ENCODE data around the gene DMBT1. TPM values are rescaled to one million over a fixed set of nuclear protein-coding genes. Genes with fewer than 3 reads are reported as not detected.
A peak's percentile ranks its signal among the peaks of the same experiment; 100 is the strongest.
"Not testable (repeated sequence)": the region's sequence is repeated elsewhere in the genome, so short reads cannot be mapped to it uniquely, and the experiment has no call there.

DMBT1 gene
- total RNA-seq, 6 experiments from 2014 or later = 0.06 to 0.20 TPM; not detected in 4

DNA sequence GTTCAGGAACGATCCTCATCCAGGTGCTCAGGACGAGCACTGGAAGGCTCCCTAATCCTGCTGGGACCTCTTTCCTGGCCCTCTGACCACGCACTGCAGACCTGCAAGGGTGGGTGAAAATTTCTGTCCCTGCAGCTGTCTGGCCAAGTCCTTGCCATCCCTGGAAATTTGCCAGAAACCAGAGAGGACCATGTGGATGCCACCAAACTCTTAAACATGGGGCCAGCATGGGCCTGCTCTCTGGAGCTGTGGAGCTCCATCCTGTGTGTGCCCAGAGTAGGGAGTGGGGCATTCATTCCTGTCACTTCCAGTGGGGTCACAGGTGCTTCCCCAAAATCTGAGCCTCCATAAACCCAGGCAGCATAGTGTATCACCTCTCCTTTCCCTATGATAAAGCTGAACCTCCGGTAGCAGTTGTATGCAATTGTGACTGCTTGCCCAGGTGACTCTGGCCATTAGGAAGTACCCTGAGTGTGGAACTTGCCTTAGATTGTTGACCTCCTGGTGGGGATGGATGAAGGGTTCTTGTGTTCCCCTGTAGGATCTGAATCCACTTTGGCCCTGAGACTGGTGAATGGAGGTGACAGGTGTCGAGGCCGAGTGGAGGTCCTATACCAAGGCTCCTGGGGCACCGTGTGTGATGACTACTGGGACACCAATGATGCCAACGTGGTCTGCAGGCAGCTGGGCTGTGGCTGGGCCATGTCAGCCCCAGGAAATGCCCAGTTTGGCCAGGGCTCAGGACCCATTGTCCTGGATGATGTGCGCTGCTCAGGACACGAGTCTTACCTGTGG lies 57.1 kb downstream of the DMBT1 start:
- 90% methylated on average over 2 of the region's 10 CpGs for WGBS (ENCODE audit: insufficient coverage, low coverage, low lambda C conversion rate, missing lambda C conversion rate)
- H3K9me3 ChIP-seq = no peaks in the 10 kb centered on the region
- DNase-seq (no peak), ATAC-seq (no peak)
- no peak overlapping the region for H3K27ac ChIP-seq
- no peaks in the 10 kb centered on the region for H3K36me3 ChIP-seq
- no peak for TF ChIP-seq POLR2A (IDR thresholded peaks at IDR 0.05)
- no peak overlapping the region for H3K4me3 ChIP-seq
- intact Hi-C loops (cut with DNase I) = no loop called here
- H3K4me1 ChIP-seq = no peaks in the 10 kb centered on the region
- H3K27me3 ChIP-seq = no peaks in the 10 kb centered on the region

DNA sequence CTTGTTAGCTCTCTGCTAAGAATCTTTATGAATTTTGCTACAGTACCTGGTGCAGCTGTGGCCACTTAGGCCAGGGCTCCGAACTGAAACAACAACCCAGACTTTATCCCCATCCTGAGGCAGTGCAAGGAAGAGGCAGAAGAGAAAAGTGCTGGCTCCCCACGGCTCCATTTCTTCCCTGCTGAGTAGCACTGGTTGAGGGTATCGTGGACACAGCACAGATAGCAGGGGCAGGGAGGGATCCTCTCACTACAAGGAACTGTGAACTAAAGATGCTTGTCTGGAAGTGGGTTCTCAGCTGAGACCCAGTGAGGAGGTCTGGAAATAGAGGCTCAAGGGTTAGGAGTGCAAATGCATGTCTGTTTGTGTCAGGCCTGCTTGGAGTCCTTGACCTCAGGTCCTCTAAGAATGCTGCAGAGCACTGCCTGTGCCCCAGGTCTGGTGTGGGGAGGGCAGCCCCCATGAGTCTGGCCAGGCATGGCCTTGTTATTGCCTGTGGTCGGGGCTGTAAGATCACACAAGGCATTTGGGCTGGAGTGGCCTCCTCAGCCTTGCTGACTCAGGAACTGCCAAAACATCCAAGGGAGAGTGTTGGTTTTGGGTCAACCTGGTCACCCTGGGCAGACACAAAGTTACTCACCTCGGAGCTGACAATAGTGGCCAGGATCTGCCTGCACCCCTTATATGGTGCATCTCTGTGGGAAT lies 58.1 kb downstream of the DMBT1 start:
- intact Hi-C loops (cut with DNase I) = no loop called here

DNA sequence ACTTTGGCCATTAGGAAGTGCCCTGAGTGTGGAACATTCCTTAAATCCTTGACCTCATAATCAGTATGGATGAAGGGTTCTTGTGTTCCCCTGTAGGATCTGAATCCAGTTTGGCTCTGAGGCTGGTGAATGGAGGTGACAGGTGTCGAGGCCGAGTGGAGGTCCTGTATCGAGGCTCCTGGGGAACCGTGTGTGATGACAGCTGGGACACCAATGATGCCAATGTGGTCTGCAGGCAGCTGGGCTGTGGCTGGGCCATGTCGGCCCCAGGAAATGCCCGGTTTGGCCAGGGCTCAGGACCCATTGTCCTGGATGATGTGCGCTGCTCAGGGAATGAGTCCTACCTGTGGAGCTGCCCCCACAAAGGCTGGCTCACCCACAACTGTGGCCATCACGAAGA lies 60.4 kb downstream of the DMBT1 start:
- not testable (repeated sequence) for ATAC-seq, H3K4me3 ChIP-seq

More for the DNA sequence above, 58.1 kb downstream of the DMBT1 start:
- WGBS (ENCODE audit: insufficient coverage, low coverage, low lambda C conversion rate, missing lambda C conversion rate) = 45% methylated on average over 3 of the region's 5 CpGs
- ATAC-seq (no peak), DNase-seq (no peak)
- Histone ChIP-seq H3K27me3 (no peaks in the 10 kb centered on the region), H3K4me3 (no peak overlapping the region), H3K36me3 (no peaks in the 10 kb centered on the region), H3K27ac (no peak overlapping the region), H3K9me3 (no peaks in the 10 kb centered on the region), H3K4me1 (no peaks in the 10 kb centered on the region)
- TF ChIP-seq, protein P1, sequence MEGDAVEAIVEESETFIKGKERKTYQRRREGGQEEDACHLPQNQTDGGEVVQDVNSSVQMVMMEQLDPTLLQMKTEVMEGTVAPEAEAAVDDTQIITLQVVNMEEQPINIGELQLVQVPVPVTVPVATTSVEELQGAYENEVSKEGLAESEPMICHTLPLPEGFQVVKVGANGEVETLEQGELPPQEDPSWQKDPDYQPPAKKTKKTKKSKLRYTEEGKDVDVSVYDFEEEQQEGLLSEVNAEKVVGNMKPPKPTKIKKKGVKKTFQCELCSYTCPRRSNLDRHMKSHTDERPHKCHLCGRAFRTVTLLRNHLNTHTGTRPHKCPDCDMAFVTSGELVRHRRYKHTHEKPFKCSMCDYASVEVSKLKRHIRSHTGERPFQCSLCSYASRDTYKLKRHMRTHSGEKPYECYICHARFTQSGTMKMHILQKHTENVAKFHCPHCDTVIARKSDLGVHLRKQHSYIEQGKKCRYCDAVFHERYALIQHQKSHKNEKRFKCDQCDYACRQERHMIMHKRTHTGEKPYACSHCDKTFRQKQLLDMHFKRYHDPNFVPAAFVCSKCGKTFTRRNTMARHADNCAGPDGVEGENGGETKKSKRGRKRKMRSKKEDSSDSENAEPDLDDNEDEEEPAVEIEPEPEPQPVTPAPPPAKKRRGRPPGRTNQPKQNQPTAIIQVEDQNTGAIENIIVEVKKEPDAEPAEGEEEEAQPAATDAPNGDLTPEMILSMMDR (IDR thresholded peaks at IDR 0.05) = no peak
- TF ChIP-seq POLR2A (IDR thresholded peaks at IDR 0.05) = no peak

DNA sequence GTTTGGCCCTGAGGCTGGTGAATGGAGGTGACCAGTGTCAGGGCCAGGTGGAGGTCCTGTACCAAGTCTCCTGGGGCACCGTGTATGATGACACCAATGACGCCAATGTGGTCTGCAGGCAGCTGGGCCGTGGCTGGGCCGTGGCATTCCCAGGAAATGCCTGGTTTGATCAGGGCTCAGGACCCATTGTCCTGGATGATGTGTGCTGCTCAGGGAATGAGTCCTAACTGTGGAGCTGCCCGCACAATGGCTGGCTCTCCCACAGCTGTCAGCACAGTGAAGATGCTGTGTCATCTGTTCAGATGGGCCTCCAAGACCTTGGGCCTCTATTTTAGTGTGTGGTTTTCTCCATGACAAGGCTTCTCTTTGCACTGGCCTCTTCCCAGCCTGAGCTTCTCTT lies 64.0 kb downstream of the DMBT1 start:
- no peak for ATAC-seq
- H3K36me3 ChIP-seq = no peaks in the 10 kb centered on the region
- TF ChIP-seq, protein P1 (IDR thresholded peaks at IDR 0.05) = no peak
- TF ChIP-seq POLR2A (IDR thresholded peaks at IDR 0.05) = no peak
- H3K4me1 ChIP-seq = no peaks in the 10 kb centered on the region
- WGBS (ENCODE audit: insufficient coverage, low coverage, low lambda C conversion rate, missing lambda C conversion rate) = no CpG with 5 or more reads among the region's 5 CpGs
- H3K27ac ChIP-seq = no peak overlapping the region
- H3K9me3 ChIP-seq = no peaks in the 10 kb centered on the region
- intact Hi-C loops (cut with DNase I) = no loop called here
- no peaks in the 10 kb centered on the region for H3K27me3 ChIP-seq
- H3K4me3 ChIP-seq = no peak overlapping the region
- DNase-seq = no peak

More for the DNA sequence above, 60.4 kb downstream of the DMBT1 start:
- H3K36me3 ChIP-seq; H3K9me3 ChIP-seq; H3K27ac ChIP-seq; intact Hi-C loops (cut with DNase I); H3K4me1 ChIP-seq; DNase-seq; H3K27me3 ChIP-seq: not testable (repeated sequence)
- no CpG with 5 or more reads among the region's 8 CpGs for WGBS (ENCODE audit: insufficient coverage, low coverage, low lambda C conversion rate, missing lambda C conversion rate)

DNA sequence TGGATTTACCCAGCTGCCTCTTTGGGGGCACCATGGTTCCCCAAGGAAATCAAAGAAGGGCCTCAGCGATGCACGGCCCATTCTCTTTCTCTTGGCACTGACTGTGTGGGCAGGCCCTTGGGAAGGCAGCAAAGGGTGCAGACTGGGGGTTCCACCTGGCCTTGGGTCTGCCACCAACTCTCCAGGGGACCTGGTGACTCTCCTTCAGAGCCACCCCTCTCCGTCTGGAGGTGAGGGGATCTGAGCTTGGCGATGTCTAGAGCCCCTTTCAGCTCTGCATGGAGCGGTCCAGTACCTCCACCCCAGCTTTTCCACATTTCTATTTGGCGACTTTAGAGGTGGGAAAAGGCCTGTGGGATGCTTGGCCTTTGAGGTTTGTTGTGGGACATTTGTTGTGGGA lies 70.0 kb downstream of the DMBT1 start:
- DNase-seq (peak in 1 of 3 donors; percentile 12), ATAC-seq (no peak)
- no peaks in the 10 kb centered on the region for H3K27me3 ChIP-seq
- H3K9me3 ChIP-seq = no peaks in the 10 kb centered on the region
- H3K4me1 ChIP-seq = no peaks in the 10 kb centered on the region
- intact Hi-C loops (cut with DNase I) = no loop called here
- H3K4me3 ChIP-seq = no peak overlapping the region
- no peak overlapping the region for H3K27ac ChIP-seq
- TF ChIP-seq POLR2A (IDR thresholded peaks at IDR 0.05) = no peak
- TF ChIP-seq, protein P1 (IDR thresholded peaks at IDR 0.05) = no peak
- WGBS (ENCODE audit: insufficient coverage, low coverage, low lambda C conversion rate, missing lambda C conversion rate) = 77% methylated on average over 6 of the region's 6 CpGs
- H3K36me3 ChIP-seq = no peaks in the 10 kb centered on the region

Data from right lobe of liver (tissue), 6 donors.